ENCODE results near the gene ARHGAP32.

ARHGAP32 gene

DNA sequence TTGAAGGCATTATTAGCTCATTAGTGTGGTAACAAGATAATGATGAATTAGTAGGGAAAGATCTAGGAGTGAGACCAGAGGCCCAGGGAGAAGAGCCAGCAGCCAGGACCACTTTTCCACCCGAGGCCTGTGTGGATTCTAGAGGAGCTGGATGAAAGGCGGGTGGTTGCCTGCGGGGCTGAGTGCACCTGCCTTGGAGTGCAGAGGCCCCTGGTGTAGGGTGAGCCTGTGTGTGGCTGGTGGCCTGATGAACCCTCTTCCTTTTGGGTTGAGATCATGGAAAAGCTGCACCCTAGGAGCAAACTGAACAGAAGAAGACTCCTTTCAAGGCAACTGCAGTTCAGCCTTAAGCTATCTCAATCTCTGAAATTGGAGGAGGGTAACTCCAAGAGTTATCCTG is 243.5 kb downstream of the ARHGAP32 start:
- no peak for DNase-seq

DNA sequence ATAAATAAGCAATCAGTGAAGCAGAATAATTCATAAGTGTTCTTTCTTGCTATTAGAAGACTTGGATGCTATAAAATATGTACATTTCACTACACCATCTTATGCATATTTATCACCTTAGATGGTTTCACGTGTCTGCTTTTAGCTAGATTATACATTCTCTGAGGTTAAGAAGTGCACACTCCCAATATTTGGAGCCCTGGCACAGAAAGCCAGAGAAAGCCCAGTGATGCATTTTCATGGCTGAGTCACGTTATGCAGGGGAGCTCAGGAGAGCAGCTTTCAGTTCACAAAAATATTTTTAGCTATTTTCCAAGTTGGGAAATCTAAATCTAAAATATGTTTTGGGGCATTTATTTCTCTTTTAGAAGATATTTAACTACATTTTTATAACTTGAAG is 244.4 kb downstream of the ARHGAP32 start:
- no peak for DNase-seq

- no peak for DNase-seq
Measured at GRCh38 chr11:128946648-128947047, 245.5 kb downstream of the ARHGAP32 start.

- DNase-seq, result no peak
Measured at GRCh38 chr11:128943428-128943976, 248.6 kb downstream of the ARHGAP32 start.

DNA sequence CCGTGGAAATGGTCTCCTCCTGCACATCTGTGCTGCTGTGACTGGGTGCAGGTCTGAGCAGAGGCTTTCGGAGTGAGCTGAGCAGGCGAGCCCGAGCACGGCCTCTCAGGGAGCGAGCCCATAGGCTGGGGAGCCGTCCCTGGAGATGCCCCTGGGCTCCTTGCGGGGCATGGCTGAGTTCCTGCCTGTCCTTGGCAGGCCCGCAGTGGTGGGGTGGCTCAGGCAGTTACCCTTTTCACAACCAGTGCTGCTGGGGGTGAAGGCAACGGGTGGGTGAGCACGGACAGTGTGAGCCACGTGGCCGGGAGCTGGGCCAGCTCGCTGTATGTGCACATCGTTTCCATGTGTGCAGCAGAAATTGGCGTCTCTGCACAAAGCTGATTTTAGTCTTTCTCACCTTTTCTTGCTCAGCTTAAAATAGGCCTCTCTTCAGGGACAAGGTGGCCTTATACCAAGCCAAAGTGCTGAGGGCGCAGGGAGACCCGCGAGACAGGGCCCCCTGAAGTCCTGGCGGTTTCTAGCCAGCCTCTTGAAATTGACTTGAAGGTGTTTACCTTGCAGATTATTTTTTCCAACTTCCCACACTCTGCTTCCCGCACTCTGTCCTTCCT is 249.2 kb downstream of the ARHGAP32 start, which contains the start of gene TP53AIP1:
TSS of gene TP53AIP1 (minus strand) at position 55 of the 611 bp plus-strand sequence. CDS start 5,053 bp downstream, outside the sequence.
- DNase-seq, result no peak

DNA sequence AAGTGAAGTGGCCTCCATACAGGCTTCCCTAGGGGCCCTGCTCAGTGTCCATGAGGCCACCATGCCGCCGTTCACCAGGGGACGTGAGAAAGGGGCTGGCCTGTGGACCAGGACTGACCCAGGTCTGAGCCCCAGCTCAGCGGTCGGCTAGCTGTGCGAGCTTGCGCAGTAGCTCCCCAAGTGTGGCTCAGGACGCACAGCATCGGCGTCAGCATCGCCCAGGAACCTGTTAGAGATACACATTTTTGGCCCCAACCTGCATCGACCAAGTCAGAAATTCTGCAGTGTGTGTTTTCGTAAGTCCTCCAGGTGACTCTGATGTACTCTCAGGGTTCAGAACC is 249.9 kb downstream of the ARHGAP32 start:
- DNase-seq, result no peak

- no peak for DNase-seq
Measured at GRCh38 chr11:128941573-128942271, 250.4 kb downstream of the ARHGAP32 start.

- no peak for DNase-seq
Measured at GRCh38 chr11:128941110-128941509, 251.0 kb downstream of the ARHGAP32 start.

- DNase-seq, result no peak
Measured at GRCh38 chr11:128940603-128941002, 251.5 kb downstream of the ARHGAP32 start.

DNA sequence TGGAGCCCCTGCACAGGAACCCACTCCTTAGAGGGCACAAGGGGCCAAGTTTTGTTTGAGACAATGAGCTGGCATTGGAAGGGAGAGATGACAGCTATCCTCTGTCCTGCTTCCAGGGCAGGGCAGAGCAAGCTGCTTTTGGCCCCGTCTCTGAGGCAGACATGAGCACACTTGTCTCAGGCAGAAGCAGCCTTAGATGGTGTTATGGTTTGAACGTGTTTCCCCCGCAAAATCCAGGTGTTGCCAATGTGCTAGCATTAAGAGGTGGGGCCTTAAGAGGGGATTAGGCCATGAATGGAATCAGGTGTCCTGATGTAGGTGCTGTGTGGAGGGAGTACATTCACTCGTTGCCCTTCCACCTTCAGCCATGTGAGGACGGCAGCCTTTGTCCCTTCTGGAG is 252.0 kb downstream of the ARHGAP32 start:
- DNase-seq, result no peak

DNA sequence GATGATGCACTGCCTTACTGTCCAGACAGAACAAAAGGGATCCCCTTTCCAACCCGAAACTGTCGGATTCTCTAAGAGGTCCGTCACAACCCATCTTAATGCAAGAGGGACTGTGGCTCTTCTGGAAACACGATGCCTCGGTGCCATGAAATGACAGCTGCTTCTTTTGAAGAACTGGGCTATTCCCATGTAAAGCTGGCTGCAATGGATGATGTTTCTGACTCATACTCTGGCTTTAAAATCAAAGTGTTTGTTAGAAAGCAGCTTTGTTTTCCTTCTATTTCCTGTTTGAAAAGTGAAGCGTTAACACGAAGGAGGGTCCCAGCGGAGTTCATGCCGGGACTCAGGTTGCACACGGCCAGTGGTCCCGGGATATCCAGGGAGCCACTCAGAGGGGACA is 252.5 kb downstream of the ARHGAP32 start:
- DNase-seq, result no peak

DNA sequence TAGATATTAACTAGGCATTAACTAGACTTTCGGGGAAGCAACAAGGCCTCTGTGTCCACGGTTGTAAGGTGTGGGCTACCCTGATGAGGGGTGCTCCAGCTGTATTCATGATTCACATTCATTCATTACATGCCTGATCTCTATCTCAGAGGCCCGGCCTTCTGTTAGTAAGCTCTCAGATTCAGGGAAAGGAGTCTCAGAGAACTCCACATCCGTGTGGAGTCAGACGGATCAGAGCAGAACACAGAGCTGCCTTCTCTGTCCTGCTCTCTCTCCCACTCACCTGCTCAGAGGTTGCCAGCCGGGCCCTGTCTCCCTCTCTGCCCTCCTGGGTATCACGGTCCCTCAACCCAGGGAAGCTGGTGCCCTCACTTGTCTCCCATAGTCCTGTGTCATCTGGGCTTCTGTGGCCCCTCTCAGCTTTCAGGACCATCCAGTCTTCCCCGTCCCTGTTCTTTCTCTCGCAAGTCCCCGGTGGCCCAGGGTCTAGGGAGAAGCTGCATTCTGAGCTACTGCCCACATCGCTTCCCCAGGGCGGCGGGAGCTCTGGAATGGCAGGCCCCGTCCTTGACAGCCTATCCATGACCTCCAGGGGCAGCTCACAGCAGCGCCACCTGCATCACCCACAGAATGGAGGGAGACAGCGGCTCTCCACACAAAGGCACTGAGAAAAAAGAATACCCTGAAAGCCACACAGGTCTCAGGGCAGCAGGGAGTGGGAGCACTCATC is 253.8 kb downstream of the ARHGAP32 start:
- no peak for DNase-seq

DNA sequence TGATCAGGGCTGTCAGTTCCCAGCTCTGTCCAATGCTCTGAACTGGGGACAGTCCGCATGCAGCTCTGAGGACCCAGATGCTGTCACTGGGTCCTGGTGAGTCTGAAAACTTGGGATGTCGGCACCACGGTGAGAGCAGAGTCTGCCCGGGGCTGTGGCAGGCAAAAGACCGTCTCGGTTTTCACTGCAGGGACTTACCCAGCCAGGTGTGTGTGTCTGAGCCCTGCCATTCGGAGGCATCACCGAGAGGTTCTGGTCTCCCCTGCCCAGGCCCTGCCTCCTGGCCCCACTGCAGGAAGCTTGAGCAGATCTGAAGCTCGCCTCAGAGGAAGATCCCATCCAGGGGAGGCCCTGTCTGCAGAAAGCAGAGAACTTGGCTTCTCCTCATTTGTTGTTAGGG is 254.6 kb downstream of the ARHGAP32 start:
- no peak for DNase-seq

- DNase-seq, result no peak
Measured at GRCh38 chr11:128936606-128937251, 255.4 kb downstream of the ARHGAP32 start.

DNA sequence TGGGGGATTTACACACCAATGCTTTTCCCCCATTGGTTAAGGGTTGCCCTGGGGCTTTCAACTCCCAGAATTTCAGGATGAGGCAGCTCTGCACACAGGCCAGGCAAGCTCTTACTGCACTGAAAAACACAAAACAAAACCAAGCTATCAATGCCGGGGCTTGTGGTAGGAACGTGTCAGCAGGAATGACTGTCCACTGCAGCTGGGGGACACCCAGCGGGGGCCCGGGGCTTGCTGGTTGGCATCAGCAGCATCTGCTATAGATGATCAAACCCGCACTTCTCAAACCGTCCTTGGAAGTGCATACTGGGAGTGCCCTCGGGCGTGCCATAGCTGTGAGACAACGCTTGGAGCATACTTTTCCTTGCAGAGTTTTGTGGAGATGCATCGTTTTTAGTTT is 257.2 kb downstream of the ARHGAP32 start:
- no peak for DNase-seq

DNA sequence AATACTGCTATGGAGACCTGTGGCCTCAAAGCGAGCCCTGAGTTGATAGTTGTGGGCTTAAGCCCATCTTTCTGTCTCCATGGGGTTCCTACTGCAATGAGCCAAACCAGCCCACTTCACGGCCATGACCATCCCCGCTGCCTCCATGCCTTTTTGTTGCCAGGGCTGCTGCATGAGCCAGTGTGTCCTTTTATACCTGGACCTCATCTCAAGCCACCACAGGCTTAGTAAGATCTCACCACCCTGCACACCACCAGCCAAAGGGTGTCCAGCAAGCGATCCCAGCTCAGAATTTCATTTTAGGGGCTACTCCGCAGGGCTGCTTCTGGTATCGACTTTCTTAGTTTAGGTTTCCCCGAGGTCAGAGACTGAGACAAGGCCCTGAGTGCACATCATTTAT is 257.8 kb downstream of the ARHGAP32 start:
- no peak for DNase-seq

- no peak for DNase-seq
Measured at GRCh38 chr11:128933481-128934178, 258.5 kb downstream of the ARHGAP32 start.

DNA sequence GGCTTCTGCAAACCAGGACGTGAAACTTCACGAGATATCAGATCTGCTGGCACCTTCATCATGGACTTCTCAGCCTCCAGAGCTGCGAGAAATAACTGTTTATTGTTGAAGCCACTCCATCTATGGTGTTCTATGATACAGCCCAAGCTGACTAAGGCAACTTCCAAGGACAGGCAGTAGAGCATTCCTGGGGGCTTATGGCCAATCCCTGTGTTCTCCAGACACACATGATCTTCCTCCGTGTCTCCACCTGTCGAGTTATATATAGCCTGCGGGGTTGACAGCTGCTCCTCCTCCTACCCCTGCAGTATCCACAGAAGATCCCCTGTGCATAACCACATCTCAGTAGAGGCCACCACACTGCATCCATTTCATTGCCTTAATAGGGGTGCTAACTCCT is 260.5 kb downstream of the ARHGAP32 start:
- DNase-seq, result no peak

DNA sequence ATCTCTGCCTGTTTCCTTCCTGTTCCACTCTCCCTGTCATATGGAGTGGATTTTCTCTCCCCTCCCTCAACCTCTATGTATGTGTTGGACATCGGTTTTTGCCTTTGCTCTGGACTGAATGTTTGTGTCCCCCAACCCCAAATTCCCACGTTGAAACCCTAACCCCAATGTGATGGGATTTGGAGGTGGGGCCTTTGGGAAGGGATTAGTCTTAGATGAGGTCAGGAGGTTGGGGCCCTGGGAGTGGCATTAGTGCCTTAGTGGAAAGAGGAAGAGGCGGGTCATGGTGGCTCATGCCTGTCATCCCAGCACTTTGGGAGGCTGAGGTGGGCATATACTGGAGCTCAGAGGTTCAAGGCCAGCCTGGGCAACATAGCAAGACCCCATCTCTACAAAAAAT is 261.1 kb downstream of the ARHGAP32 start:
- no peak for DNase-seq

DNA sequence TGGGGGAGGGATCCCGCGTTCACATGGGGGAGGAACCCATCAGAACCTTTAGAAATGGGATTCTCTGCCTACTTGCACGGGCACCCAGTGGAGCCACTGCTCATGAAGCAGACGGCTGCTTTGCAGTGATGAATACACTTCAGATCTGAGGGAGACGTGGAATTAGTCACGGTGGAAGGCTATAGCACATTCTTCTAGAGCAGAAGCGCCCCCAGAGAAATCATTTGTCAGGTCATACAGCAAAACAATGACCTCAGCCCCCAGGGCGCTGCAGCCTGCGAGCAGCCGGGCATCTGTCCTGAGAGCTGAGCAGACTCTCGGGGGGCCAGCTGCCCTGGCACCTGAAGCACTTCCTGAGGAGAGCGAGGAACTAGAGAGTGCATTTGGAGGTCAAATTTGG is 262.1 kb downstream of the ARHGAP32 start:
- DNase-seq, result no peak

DNA sequence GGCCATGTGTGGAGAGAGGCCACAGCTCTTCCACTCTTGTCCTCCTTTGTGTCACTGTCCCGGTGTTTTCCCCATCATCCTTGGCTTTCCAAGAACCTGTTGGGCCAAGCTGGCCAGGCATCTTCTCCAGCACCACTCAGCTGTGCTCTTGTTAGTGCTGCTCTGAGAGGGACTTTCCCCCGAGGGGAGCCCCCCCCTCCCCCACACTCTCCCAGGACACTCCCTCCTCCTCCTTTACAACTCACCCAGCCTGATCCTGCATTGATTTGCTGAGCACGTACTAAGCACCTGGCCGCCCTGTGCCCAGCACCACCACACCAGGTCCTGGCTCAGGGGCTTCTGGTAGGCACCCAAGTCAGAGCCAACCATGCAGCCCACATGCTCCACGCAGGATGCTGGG is 262.7 kb downstream of the ARHGAP32 start:
- DNase-seq, result no peak

- no peak for DNase-seq
Measured at GRCh38 chr11:128928400-128928799, 263.7 kb downstream of the ARHGAP32 start.
